Adipose tissue (tissue), 3 donors: ENCODE results near the gene ZC3H4. TPM values are rescaled to one million over a fixed set of nuclear protein-coding genes. Genes with fewer than 3 reads are reported as not detected.

Experiments used
- H3K27ac ChIP-seq: one replicate; pipeline ENCODE4 v1.5.1; 2013; ENCODE audit warnings: low read depth, low read length
- WGBS, 3 donors: extraction: QIAGEN DNeasy Blood & Tissue Kit; methylation state at CpG; one replicate each; pipeline ENCODE4 v1.1.7; 2013; 5-methylcytosine and 5-hydroxymethylcytosine counted together
- polyA plus RNA-seq, 3 donors: library from polyadenylated mRNA; stranded (reverse); fragments of 200-250 nt; gene quantifications; one replicate each; pipeline ENCODE4 v1.2.3, GENCODE V29; 2013
- donor health status: healthy with polysubstance abuse.
- donor health status: Bipolar disorder and iron deficiency.
- donor health status: healthy.

The ZC3H4 gene
- polyA plus RNA-seq = 10 to 100 TPM in 1 of 3 donors, 1 to 10 TPM in 2; 7.1 to 17.9 (median 9.5) TPM

DNA sequence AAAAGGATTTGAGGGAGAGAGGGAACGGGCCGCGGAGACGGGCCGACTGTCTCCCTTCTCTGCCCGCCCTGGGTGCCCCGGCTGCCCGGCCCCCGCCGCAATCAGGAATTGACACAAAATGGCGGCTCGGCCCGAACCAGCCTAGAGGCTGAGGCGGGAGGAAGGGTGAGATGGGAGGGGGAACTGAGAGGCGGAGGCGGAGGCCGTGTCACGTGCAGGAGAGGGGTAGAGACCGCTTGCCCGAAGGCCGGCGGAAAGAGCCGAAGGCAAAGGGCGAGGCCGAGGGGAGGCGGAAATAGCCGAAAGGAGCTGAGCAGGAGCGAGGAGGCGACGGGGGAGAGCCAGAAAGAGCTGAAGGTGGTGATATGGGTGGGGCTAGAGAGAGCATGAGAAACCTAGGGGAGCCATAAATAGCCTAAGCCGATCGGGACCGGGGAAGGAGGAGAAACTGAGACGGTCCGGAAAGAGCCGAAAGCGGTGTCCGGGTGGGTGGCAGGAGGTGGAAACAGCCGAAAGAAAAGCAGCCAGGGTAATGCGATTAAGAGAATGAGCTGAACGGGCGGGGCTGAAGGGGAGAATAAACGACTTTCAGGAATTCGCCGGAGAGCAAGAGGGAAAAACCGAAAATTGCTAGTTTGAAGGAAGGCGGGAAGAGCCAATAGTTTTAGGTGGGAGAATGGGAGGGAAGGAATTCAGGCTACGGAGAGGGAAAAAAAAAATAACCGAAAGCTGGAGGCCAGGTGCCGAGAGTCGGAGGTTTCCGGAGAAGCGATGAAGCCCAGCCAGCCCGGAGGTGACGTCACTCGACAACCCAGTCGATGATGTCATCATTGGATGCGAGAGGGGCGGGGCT, at the start of gene ZC3H4:
TSS of gene ZC3H4 (minus strand) at position 780 of the 853 bp plus-strand sequence. CDS start 1,192 bp downstream, outside the sequence.
- peak within 1 kb of the TSS; percentile 98 for H3K27ac ChIP-seq
- 0 to 1% (median 0%) methylated on average over 59 of the region's 59 CpGs for WGBS, 3 donors

- WGBS, 3 donors = 67 to 88% (median 82%) methylated on average over 3 of the region's 3 CpGs
- H3K27ac ChIP-seq = no peak overlapping the region
Observed at GRCh38 chr19:47161876-47162489, 48.4 kb upstream of the ZC3H4 start.

GRCh38 chr19:47158879-47159503, 45.4 kb upstream of the ZC3H4 start:
- H3K27ac ChIP-seq = no peak overlapping the region
- WGBS, 3 donors = 73 to 81% (median 74%) methylated on average over 7 of the region's 7 CpGs

GRCh38 chr19:47158367-47158791, 44.8 kb upstream of the ZC3H4 start:
- H3K27ac ChIP-seq = no peak overlapping the region
- 47 to 79% (median 59%) methylated on average over 8 of the region's 8 CpGs for WGBS, 3 donors

DNA sequence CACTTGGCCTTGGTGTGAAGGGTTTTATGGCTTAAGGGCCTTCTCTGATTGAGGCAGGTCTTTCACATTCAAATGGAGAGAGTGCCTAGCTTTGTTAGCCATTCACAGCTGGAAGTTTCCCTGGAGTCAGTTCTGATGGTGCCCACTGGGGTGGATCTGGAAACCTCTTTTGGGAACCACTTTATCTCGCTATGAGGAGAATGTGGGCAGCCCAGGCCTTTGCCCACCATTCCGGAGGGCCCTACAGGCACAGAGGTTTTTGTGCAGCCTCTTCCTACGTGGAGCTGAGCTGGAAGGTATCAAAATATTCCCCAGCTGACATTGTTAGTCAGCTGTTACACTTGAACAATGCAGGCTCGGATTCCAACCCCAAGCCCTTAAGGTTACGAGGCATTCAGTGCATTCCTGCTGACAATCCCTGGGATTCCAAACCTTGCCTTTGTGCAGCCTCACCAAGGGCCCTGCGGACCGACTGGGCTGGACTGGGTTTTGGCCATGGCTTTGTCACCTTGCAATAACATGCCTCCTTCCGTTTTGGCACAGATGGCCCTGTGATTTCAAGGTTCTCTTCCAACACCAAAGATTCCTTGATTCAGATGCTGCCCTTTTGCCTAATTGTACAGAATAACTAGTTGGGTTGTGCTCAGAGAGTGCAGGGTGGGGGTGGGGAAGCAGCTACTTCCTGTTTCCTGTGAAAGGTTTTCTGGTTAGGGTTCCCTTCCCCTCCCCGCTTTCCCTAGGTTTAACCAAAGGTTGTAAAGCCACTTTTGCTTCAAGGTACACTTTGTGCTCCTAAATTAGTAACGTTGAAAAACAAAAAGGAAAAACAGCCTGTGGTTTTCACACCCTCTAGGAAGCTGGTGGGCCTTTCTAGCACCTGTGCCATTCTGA, 44.1 kb upstream of the ZC3H4 start:
- WGBS, 3 donors = 36 to 58% (median 41%) methylated on average over 10 of the region's 10 CpGs
- H3K27ac ChIP-seq = no peak overlapping the region

- WGBS, 3 donors = 50 to 74% (median 59%) methylated on average over 7 of the region's 7 CpGs
- H3K27ac ChIP-seq = no peak overlapping the region
Observed at GRCh38 chr19:47156861-47157430, 43.4 kb upstream of the ZC3H4 start.

- WGBS, 3 donors = 54 to 73% (median 69%) methylated on average over 7 of the region's 7 CpGs
- no peak overlapping the region for H3K27ac ChIP-seq
Observed at GRCh38 chr19:47155148-47155547, 41.6 kb upstream of the ZC3H4 start.

DNA sequence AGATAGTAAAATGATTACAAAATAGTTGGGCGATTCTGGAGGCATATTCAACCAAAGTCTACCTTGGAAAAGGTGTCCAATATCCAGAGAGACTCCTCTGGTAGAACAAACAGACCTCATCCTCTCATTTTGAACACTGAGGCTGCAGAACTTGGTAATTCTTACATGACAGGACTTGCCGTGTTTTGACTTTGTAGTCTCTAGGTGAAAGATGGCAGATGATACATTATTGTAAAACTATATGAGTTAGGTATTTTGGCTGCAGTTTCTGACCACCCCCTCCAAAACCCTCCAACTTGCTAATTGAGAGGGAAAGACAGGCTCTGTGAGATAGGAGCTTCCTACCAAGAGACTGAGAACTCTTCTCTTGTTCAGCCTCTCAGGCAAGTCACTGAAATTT, 39.7 kb upstream of the ZC3H4 start:
- H3K27ac ChIP-seq = no peak overlapping the region
- 51 to 88% (median 88%) methylated on average over 2 of the region's 2 CpGs for WGBS, 3 donors

DNA sequence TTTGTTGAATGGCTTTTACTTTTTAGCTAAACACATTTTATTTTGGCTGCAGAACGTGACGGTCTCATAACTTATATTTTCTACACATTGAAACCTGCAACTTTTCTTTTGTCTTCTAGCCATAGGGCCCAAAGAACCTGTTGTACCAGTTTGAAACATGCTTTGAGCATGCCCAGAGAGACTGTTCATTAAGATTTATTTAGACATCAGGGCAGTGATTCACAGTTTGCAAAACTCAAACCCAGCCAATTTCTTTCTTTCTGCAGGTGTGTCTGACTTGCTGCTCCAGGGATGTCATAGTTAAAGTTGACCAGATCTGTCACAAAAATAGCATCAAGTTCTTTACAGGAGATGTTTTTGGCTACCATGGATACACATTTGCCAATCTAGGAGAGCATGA, 39.1 kb upstream of the ZC3H4 start:
- WGBS, 3 donors = 52 to 90% (median 86%) methylated on average over 2 of the region's 2 CpGs
- no peak overlapping the region for H3K27ac ChIP-seq

GRCh38 chr19:47152205-47152604, 38.6 kb upstream of the ZC3H4 start:
- H3K27ac ChIP-seq = no peak overlapping the region
- 36 to 86% (median 74%) methylated on average over 1 of the region's 1 CpG for WGBS, 3 donors

- WGBS, 3 donors = 87 to 93% (median 92%) methylated on average over 3 of the region's 3 CpGs
- H3K27ac ChIP-seq = no peak overlapping the region
Observed at GRCh38 chr19:47151627-47152026, 38.1 kb upstream of the ZC3H4 start.

- 89 to 100% (median 91%) methylated on average over 2 of the region's 2 CpGs for WGBS, 3 donors
- H3K27ac ChIP-seq = no peak overlapping the region
Observed at GRCh38 chr19:47146920-47147319, 33.3 kb upstream of the ZC3H4 start.

GRCh38 chr19:47145639-47146486, 32.3 kb upstream of the ZC3H4 start:
- H3K27ac ChIP-seq = no peak overlapping the region
- 83 to 89% (median 83%) methylated on average over 5 of the region's 5 CpGs for WGBS, 3 donors

DNA sequence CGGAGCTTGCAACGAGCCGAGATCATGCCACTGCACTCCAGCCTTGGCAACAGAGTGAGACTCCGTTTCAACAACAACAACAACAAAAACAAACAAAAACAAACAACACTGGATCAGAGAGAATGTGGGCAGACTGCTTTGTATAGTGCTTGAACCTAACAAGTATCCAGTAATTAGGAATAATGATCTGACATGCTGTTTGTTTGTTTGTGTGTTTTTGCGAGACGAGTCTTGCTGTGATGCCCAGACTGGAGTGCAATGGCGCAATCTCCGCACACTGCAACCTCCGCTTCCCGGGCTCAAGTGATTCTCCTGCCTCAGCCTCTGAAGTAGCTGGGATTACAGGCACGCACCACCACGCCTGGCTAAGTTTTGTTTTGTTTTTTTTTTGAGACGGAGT, 31.1 kb upstream of the ZC3H4 start:
- 88 to 92% (median 88%) methylated on average over 13 of the region's 13 CpGs for WGBS, 3 donors
- no peak overlapping the region for H3K27ac ChIP-seq

- H3K27ac ChIP-seq = no peak overlapping the region
Observed at GRCh38 chr19:47143322-47144073, 29.9 kb upstream of the ZC3H4 start.

GRCh38 chr19:47142779-47143178, 29.2 kb upstream of the ZC3H4 start:
- WGBS, 3 donors = 81 to 92% (median 90%) methylated on average over 5 of the region's 5 CpGs
- no peak overlapping the region for H3K27ac ChIP-seq

More at GRCh38 chr19:47143322-47144073, 29.9 kb upstream of the ZC3H4 start:
- 82 to 88% (median 86%) methylated on average over 11 of the region's 11 CpGs for WGBS, 3 donors

DNA sequence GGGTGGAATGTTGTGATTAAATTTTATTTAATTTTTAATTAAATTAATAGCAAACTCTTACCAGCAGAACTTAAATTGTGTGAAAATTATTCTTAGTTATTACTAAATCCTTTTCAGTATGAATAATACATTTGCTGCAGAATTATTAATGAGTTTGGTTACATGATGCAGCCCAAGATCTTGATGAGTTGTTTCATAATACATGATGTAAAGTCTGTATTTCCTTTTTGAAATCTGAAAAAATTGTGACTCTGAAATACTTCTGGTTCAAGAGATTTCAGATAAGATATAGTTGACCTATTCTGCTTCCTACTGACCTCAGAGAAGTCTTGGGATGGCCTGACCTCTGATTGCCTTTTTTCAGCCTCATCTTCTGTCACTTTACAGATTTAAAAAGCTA, 28.1 kb upstream of the ZC3H4 start:
- H3K27ac ChIP-seq = no peak overlapping the region
